ENCODE data around the gene TSKU. TPM values are rescaled to one million over a fixed set of nuclear protein-coding genes. Genes with fewer than 3 reads are reported as not detected.

Gene TSKU
- total RNA-seq, 2 experiments from 2014 or later: 1.5 to 1.8 TPM

DNA sequence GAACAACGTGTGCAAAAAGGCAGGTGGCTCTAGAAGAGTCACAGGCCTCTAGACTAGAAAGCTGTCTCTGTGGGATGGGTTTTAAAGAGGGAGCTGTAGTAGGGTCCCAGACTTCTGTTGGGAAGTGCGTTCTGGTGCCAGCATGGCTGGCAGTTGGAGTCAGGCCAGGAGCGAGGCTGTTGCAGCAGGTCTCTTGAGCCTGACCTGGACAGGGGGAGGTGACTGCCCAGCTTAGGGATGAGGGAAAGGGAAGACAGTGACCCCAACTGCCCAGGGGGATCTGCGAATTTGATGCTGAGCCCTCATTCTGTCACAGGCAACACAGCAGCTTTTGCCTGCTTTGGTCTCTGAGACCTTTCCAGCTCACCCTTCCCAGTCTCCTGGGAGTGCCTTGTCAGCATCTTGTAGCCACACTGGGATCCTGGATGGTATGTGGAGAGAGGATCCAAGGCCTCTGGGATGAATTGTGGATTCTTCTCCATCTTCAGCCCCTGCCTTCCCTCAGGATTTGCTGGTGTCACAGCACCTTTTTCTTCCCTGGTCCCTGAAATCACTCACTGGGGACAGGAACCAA is 3.4 kb downstream of the TSKU start:
- Histone ChIP-seq H3K9me3 (ENCODE audit: low read length) (no peaks in the 10 kb centered on the region), H2AFZ (ENCODE audit: low read length) (no peak overlapping the region), H3K36me3 (ENCODE audit: insufficient read depth, low read length) (no peaks in the 10 kb centered on the region), H3K9me2 (ENCODE audit: insufficient read depth, low read length) (no peaks in the 10 kb centered on the region), H3K4me2 (ENCODE audit: low read length) (no peak overlapping the region), H3K4me1 (ENCODE audit: insufficient read depth, low read length, poor library complexity, severe bottlenecking) (no peaks in the 10 kb centered on the region), H3K79me2 (ENCODE audit: insufficient read depth, low read depth, low read length) (no peaks in the 10 kb centered on the region), H4K20me1 (ENCODE audit: insufficient read depth, low read length) (no peaks in the 10 kb centered on the region), H3K27ac (ENCODE audit: low read depth, low read length, poor library complexity, severe bottlenecking) (no peak overlapping the region), H3K4me3 (ENCODE audit: low read depth, low read length, poor library complexity, severe bottlenecking) (no peak overlapping the region)
- TF ChIP-seq, protein P1, sequence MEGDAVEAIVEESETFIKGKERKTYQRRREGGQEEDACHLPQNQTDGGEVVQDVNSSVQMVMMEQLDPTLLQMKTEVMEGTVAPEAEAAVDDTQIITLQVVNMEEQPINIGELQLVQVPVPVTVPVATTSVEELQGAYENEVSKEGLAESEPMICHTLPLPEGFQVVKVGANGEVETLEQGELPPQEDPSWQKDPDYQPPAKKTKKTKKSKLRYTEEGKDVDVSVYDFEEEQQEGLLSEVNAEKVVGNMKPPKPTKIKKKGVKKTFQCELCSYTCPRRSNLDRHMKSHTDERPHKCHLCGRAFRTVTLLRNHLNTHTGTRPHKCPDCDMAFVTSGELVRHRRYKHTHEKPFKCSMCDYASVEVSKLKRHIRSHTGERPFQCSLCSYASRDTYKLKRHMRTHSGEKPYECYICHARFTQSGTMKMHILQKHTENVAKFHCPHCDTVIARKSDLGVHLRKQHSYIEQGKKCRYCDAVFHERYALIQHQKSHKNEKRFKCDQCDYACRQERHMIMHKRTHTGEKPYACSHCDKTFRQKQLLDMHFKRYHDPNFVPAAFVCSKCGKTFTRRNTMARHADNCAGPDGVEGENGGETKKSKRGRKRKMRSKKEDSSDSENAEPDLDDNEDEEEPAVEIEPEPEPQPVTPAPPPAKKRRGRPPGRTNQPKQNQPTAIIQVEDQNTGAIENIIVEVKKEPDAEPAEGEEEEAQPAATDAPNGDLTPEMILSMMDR (conservative IDR thresholded peaks at IDR 0.05; ENCODE audit: low read length): no peak
- TF ChIP-seq EZH2phosphoT487 (IDR thresholded peaks at IDR 0.05; ENCODE audit: borderline replicate concordance, low read depth, low read length): no peak
- intact Hi-C loops (cut with micrococcal nuclease; ENCODE audit: unreplicated experiment): no loop called here
- DNase-seq (ENCODE audit: low spot score): no peak
- ChIA-PET CTCF (ENCODE audit: unreplicated experiment) (no interaction called here), POLR2A (interaction anchor here (0.6 kb wide), 1 partner anchor 40 kb away, joined by 3 read pairs; no protein-coding TSS in a partner anchor)
- BruUV-seq (replicated peaks): no TSS peak

DNA sequence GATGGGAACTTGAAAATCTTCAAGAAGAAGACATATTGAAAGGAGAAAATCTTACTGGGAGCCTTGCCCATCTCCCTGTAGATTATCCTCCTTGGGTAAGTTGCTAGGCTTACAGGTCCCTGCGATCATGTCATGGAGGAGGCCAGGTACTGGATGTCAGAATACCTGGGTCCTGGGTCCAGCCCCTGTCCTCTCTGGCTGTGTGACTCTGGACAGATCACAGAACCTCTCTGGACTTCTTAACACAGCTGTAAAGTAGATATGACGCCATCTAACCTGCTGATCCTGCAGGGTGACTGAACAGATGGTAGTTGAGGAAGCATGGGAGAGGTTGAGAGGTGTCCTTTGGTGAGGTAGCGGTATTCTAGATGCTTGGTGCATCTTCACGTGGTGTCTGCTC is 4.1 kb downstream of the TSKU start:
- intact Hi-C loops (cut with micrococcal nuclease; ENCODE audit: unreplicated experiment): no loop called here
- POLR2A ChIA-PET: no interaction called here
- H3K79me2 ChIP-seq (ENCODE audit: insufficient read depth, low read depth, low read length): no peaks in the 10 kb centered on the region

More for the DNA sequence above, 4.1 kb downstream of the TSKU start:
- Histone ChIP-seq H3K9me2 (ENCODE audit: insufficient read depth, low read length) (no peaks in the 10 kb centered on the region), H3K36me3 (ENCODE audit: insufficient read depth, low read length) (no peaks in the 10 kb centered on the region), H3K4me1 (ENCODE audit: insufficient read depth, low read length, poor library complexity, severe bottlenecking) (no peaks in the 10 kb centered on the region), H3K4me3 (ENCODE audit: low read depth, low read length, poor library complexity, severe bottlenecking) (no peak overlapping the region), H4K20me1 (ENCODE audit: insufficient read depth, low read length) (no peaks in the 10 kb centered on the region), H3K27ac (ENCODE audit: low read depth, low read length, poor library complexity, severe bottlenecking) (no peak overlapping the region), H3K4me2 (ENCODE audit: low read length) (no peak overlapping the region), H2AFZ (ENCODE audit: low read length) (no peak overlapping the region), H3K9me3 (ENCODE audit: low read length) (no peaks in the 10 kb centered on the region)
- DNase-seq (ENCODE audit: low spot score): no peak
- CTCF ChIA-PET (ENCODE audit: unreplicated experiment): no interaction called here
- BruUV-seq (replicated peaks): no TSS peak
- no peak for TF ChIP-seq EZH2phosphoT487 (IDR thresholded peaks at IDR 0.05; ENCODE audit: borderline replicate concordance, low read depth, low read length)
- TF ChIP-seq, protein P1 (conservative IDR thresholded peaks at IDR 0.05; ENCODE audit: low read length): no peak

Measured in OCI-LY7 (cell line).